Measurements from ENCODE around the gene DRD5. TPM values are rescaled to one million over a fixed set of nuclear protein-coding genes. Genes with fewer than 3 reads are reported as not detected.

Gene DRD5
- total and polyA plus RNA-seq, 2 experiments from 2014 or later: not detected

GRCh38 chr4:9825049-9825448 lies 43.6 kb downstream of the DRD5 start:
- no peak overlapping the region for H2AFZ ChIP-seq
- H4K20me1 ChIP-seq (ENCODE audit: insufficient read depth): no peaks in the 10 kb centered on the region
- no peak for DNase-seq
- H3K27me3 ChIP-seq (replicated peaks; ENCODE audit: insufficient read depth): no peaks in the 10 kb centered on the region
- TF ChIP-seq EZH2 (IDR thresholded peaks at IDR 0.05; ENCODE audit: insufficient read depth, poor library complexity, severe bottlenecking): no peak
- TF ChIP-seq EZH2phosphoT487 (IDR thresholded peaks at IDR 0.05; ENCODE audit: insufficient read depth, low read depth): no peak
- no peaks in the 10 kb centered on the region for H3K9me2 ChIP-seq (ENCODE audit: insufficient read depth)
- no peaks in the 10 kb centered on the region for H3K79me2 ChIP-seq (ENCODE audit: insufficient read depth)
- no peak overlapping the region for H3K4me3 ChIP-seq
- H3K9me3 ChIP-seq (ENCODE audit: low read depth): no peaks in the 10 kb centered on the region
- H3K27ac ChIP-seq: no peak overlapping the region
- no peaks in the 10 kb centered on the region for H3F3A ChIP-seq (ENCODE audit: insufficient read depth)
- in situ Hi-C loops (cut with MboI): no loop called here
- no peaks in the 10 kb centered on the region for H3K4me1 ChIP-seq (ENCODE audit: insufficient read depth)
- H3K4me2 ChIP-seq (ENCODE audit: unreplicated experiment): no peak overlapping the region
- 55% methylated on average over 3 of the region's 3 CpGs for WGBS, 2 experiments (ENCODE audit: low coverage in 1 of 2, low lambda C conversion rate in 2 of 2, missing lambda C conversion rate in 2 of 2)
- H3K9ac ChIP-seq: no peak overlapping the region
- H3K36me3 ChIP-seq (ENCODE audit: low read depth): no peaks in the 10 kb centered on the region

GRCh38 chr4:9826551-9826950 lies 45.1 kb downstream of the DRD5 start:
- H2AFZ ChIP-seq: no peak overlapping the region
- no peaks in the 10 kb centered on the region for H3K9me2 ChIP-seq (ENCODE audit: insufficient read depth)
- H4K20me1 ChIP-seq (ENCODE audit: insufficient read depth): no peaks in the 10 kb centered on the region
- TF ChIP-seq EZH2phosphoT487 (IDR thresholded peaks at IDR 0.05; ENCODE audit: insufficient read depth, low read depth) (no peak), EZH2 (IDR thresholded peaks at IDR 0.05; ENCODE audit: insufficient read depth, poor library complexity, severe bottlenecking) (no peak)
- 24 to 25% methylated on average over 1 of the region's 1 CpG for WGBS, 2 experiments (ENCODE audit: low coverage in 1 of 2, low lambda C conversion rate in 2 of 2, missing lambda C conversion rate in 2 of 2)
- no peak for DNase-seq
- H3K9me3 ChIP-seq (ENCODE audit: low read depth): no peaks in the 10 kb centered on the region
- no peaks in the 10 kb centered on the region for H3K36me3 ChIP-seq (ENCODE audit: low read depth)
- H3K27me3 ChIP-seq (replicated peaks; ENCODE audit: insufficient read depth): no peaks in the 10 kb centered on the region
- H3K79me2 ChIP-seq (ENCODE audit: insufficient read depth): no peaks in the 10 kb centered on the region
- no peak overlapping the region for H3K4me2 ChIP-seq (ENCODE audit: unreplicated experiment)
- no peaks in the 10 kb centered on the region for H3F3A ChIP-seq (ENCODE audit: insufficient read depth)
- no peak overlapping the region for H3K4me3 ChIP-seq
- H3K27ac ChIP-seq: no peak overlapping the region
- H3K4me1 ChIP-seq (ENCODE audit: insufficient read depth): no peaks in the 10 kb centered on the region
- in situ Hi-C loops (cut with MboI): no loop called here
- no peak overlapping the region for H3K9ac ChIP-seq

GRCh38 chr4:9832640-9833039 lies 51.2 kb downstream of the DRD5 start:
- Histone ChIP-seq H3K27me3 (replicated peaks; ENCODE audit: insufficient read depth) (no peaks in the 10 kb centered on the region), H2AFZ (no peak overlapping the region), H3K9ac (no peak overlapping the region), H3K4me2 (ENCODE audit: unreplicated experiment) (no peak overlapping the region), H3K9me3 (ENCODE audit: low read depth) (no peaks in the 10 kb centered on the region), H3K36me3 (ENCODE audit: low read depth) (no peaks in the 10 kb centered on the region), H3K4me1 (ENCODE audit: insufficient read depth) (no peaks in the 10 kb centered on the region), H3K9me2 (ENCODE audit: insufficient read depth) (no peaks in the 10 kb centered on the region), H3K79me2 (ENCODE audit: insufficient read depth) (no peaks in the 10 kb centered on the region), H3K4me3 (no peak overlapping the region), H3K27ac (no peak overlapping the region), H4K20me1 (ENCODE audit: insufficient read depth) (no peaks in the 10 kb centered on the region), H3F3A (ENCODE audit: insufficient read depth) (no peaks in the 10 kb centered on the region)
- DNase-seq: no peak
- WGBS, 2 experiments (ENCODE audit: low coverage in 1 of 2, low lambda C conversion rate in 2 of 2, missing lambda C conversion rate in 2 of 2): 60 to 61% methylated on average over 2 of the region's 2 CpGs
- in situ Hi-C loops (cut with MboI): no loop called here
- TF ChIP-seq EZH2phosphoT487 (IDR thresholded peaks at IDR 0.05; ENCODE audit: insufficient read depth, low read depth) (no peak), EZH2 (IDR thresholded peaks at IDR 0.05; ENCODE audit: insufficient read depth, poor library complexity, severe bottlenecking) (no peak)

GRCh38 chr4:9833421-9833820 lies 52.0 kb downstream of the DRD5 start:
- in situ Hi-C loops (cut with MboI): no loop called here
- Histone ChIP-seq H4K20me1 (ENCODE audit: insufficient read depth) (no peaks in the 10 kb centered on the region), H3K79me2 (ENCODE audit: insufficient read depth) (no peaks in the 10 kb centered on the region)

More at GRCh38 chr4:9833421-9833820, 52.0 kb downstream of the DRD5 start:
- no peaks in the 10 kb centered on the region for H3K9me3 ChIP-seq (ENCODE audit: low read depth)
- H3K36me3 ChIP-seq (ENCODE audit: low read depth): no peaks in the 10 kb centered on the region
- H3K27me3 ChIP-seq (replicated peaks; ENCODE audit: insufficient read depth): no peaks in the 10 kb centered on the region
- 63 to 64% methylated on average over 5 of the region's 5 CpGs for WGBS, 2 experiments (ENCODE audit: low coverage in 1 of 2, low lambda C conversion rate in 2 of 2, missing lambda C conversion rate in 2 of 2)
- no peaks in the 10 kb centered on the region for H3F3A ChIP-seq (ENCODE audit: insufficient read depth)
- no peaks in the 10 kb centered on the region for H3K4me1 ChIP-seq (ENCODE audit: insufficient read depth)
- no peak overlapping the region for H3K4me2 ChIP-seq (ENCODE audit: unreplicated experiment)
- no peak for DNase-seq
- H3K9ac ChIP-seq: no peak overlapping the region
- no peak overlapping the region for H2AFZ ChIP-seq
- H3K27ac ChIP-seq: no peak overlapping the region
- TF ChIP-seq EZH2 (IDR thresholded peaks at IDR 0.05; ENCODE audit: insufficient read depth, poor library complexity, severe bottlenecking) (no peak), EZH2phosphoT487 (IDR thresholded peaks at IDR 0.05; ENCODE audit: insufficient read depth, low read depth) (no peak)
- H3K9me2 ChIP-seq (ENCODE audit: insufficient read depth): no peaks in the 10 kb centered on the region
- no peak overlapping the region for H3K4me3 ChIP-seq

Small RNA genes lying within 50 kb of the gene (small RNA-seq; reads per million reads assigned to genes)
- not detected for gene RNA5SP154 (ENCODE audit: low read depth, low replicate concordance)

Other genes with a start within 250 kb of the DRD5 start
- gene SLC2A9, start 239.9 kb downstream of the DRD5 start, total RNA-seq (2014; rRNA removed; shearing (Covaris generic)): 0.25 and 2.8 TPM in 2 replicates
- gene SLC2A9, start 239.9 kb downstream of the DRD5 start, polyA plus RNA-seq (2016; fragmentation: Nextera tagmentation; extraction: Ambion mirVana): 3.5 and 3.8 TPM in 2 replicates

All from GM23248 (cell line).